ENCODE data around the gene RHEB.

RHEB gene

GRCh38 chr7:151431768-151432311, 87.9 kb downstream of the RHEB start:
- DNase-seq (ENCODE audit: low spot score), result no peak

DNA sequence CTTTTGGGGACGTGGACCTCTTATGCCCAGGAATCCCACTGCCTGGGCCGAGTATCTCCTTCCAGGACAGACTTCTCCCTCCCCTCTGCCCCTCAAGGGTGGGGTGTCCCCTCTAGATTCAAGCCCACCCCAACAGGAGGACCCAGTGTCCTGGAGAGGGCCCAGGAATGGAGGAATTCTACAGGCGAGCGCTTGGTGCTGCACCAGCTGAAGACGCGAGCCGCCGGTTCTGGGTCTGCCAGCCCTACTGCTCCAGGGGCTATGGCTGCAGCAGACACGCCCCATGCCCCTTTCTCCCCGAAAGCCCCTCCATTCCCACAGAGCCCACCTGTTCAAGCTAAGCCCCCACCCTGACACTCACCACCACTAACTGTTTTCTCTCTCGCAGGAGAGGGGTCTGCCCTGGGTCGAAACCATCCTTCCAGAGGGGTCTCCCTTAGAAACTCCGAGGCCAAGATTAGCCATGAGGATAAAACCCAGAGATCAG, 88.4 kb downstream of the RHEB start:
- DNase-seq (ENCODE audit: low spot score), result no peak

DNA sequence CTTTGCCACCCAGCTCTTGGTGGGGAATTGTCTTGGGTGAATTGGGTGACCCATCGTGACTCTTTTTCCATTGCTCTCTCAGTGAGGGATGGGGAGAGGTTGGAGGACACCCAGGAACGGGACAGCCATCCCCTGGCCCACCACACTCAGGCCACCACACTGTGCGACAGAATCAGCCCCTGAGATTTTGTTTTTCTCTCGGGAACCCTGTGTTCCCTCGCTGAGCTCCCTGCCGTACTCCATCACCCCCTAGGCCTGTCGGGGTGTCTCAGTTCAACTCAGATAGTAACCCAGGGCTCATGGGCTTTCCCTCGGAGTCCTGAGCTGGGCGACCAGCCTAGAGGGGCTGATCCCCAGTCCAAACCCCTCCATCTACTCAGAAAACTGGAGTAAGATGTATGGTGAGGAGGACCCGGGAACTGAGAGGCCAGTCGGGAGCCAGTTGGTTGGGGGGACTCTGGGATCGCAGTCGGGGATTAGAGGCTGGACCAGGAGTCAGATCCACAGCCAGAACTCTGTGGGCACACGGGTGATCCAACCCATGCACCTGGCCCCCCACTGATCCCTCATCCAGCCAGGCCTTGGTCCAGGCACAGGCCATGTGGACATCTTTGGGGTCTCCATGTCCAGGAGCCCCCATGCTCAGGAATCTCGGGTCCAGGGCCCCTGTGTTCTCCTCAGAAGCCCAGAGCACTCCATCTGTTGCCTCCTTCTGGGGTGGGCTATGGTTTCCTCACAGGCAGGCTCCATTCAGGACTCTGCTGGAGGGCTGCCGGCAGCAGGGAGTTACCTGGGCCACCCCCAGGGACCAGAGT, 89.1 kb downstream of the RHEB start:
- DNase-seq (ENCODE audit: low spot score), result no peak

- DNase-seq (ENCODE audit: low spot score), result no peak
Measured at GRCh38 chr7:151429560-151430331, 89.9 kb downstream of the RHEB start.

DNA sequence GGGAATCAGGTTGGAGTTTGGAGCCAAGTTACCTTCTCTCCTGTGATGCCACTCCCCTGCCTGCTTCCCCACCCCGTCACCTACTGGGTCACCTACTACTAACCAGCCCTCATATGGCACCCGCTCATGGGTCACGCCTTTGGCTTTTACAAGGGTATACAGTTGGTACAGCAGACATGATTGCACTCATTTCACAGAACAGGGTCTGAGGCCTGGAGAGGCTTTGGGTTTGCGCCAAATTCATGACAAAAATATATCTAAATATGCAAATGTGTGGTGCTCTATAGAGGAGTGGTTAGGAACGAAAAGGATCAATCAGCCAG, 90.5 kb downstream of the RHEB start:
- DNase-seq (ENCODE audit: low spot score), result no peak

- DNase-seq (ENCODE audit: low spot score), result no peak
Measured at GRCh38 chr7:151428378-151429236, 91.1 kb downstream of the RHEB start.

DNA sequence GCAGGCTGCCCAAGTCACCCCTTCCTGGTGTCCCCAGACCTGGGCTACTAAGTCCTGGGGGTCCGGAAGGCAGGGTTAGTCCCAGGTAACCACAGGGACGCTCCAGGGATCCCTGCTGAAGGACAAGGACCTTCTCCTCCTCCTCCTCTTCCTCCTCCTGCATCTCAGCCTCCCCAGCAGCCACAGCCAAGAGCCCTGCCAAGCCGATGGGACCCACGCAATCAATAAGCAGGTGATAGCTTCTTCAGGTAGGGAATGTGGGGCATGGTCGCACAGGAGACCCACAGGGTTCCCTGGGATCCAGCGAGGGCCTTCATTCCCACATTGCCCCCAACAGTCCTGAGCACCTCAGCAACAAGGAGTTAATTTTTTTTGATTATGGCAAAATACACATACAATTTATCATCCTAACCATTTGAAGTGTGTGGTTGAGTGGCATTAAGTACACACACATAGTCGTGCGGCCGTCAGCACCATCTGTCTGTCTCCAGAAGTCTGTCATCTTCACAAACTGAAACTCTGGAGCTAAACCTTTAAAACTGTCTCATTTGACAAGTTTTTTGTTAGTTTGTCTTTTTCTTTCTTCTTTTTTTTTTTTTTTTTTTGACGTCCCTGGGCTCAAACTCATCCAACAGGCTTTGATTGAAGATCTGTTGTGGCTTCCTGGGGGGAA, 91.9 kb downstream of the RHEB start:
- DNase-seq (ENCODE audit: low spot score), result no peak

DNA sequence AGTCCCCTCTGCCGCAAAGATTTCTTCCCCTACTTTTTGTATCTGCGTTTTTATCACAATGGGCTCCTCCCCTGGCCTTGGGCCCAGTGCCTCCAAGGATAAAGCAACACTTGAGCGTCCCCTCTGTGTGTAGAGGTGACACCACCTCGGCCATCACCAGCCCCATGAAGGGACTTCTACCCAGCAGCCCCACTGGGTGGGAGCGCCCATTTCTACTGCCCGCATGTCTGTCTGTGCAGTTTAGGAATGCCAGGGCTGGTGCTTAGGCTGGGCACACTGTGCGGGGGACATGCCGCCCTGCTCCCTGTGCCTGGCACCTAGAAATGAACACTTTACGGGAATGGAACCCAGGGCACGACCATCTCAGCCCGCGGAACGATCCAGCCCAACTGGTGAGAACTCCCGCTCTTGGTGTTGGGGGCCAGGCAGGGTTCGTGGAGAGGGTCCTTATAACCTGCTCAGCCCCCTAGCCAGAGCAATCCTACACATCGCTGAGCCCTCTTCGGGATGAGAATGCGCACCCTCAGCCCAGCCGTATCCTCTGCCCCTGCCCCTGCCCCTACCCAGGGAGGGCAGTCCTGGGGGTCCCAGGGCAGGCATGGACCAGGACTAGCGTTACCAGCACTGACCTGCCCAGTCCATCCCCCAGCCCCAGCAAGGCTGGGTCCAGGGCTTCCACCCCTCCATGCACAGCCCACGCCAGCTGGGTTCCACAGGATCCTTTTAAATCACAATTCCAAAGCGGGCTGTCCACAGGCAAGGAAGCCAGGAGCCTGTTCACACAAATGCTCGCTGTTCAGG, 92.6 kb downstream of the RHEB start:
- DNase-seq (ENCODE audit: low spot score), result no peak

DNA sequence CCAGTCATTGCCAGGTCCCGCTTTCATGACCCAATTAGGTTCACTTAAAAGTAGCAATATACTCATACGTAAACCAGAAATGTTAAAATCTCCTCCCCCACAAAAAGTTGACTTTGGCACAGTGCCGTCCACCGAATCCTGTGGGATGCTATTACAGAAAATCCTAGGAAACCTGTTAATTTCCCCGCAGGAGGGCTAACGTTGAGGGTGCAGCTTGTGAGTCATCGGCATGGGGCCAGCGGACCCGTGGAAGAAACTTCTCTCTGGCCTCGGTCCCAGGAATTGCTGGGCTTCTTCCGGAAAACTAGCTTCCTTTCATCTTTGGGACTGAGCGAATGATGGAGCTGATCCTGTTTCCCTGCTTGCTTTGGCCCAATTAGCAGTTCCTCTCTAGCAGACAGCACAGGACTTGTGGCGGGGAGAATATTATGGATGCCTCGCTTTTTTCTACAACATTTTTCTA, 93.2 kb downstream of the RHEB start:
- DNase-seq (ENCODE audit: low spot score), result peak; percentile 81

DNA sequence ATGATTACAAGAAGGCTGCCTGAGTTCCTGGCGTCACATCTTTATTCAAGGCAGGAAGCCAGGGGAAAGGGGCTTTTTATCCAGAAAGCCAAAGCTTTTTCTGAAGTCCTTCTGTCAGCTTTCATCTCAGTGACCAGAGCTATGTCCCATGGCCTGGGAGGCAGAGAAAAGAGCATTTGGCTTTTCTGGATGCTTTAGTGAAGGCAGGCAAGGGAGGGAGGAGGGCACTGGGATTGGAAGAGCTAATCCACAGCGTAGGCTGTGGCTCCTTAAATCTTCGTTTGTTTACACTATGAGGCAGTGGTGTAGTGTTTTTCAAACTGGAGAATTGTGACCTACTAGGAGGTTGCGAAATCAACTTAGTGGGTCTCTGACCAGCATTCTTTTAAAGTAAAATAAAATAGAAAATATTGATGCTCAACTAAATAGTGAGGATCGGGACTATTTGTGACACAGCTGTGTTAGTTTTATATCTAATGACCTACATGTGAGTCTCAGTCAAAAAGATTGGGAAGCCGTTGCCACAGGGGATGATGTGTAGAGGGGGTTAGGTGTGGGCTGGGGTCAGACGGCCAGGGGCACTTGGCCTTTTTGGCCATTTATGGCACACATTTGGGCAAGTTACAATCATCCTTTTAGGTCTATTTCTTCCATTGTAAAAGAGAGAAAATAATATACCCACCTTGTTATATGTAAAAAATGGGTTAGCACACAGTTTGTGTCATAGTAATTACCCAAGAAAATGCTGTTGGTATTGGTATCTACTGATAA, 93.8 kb downstream of the RHEB start:
- DNase-seq (ENCODE audit: low spot score), result peak; percentile 71

DNA sequence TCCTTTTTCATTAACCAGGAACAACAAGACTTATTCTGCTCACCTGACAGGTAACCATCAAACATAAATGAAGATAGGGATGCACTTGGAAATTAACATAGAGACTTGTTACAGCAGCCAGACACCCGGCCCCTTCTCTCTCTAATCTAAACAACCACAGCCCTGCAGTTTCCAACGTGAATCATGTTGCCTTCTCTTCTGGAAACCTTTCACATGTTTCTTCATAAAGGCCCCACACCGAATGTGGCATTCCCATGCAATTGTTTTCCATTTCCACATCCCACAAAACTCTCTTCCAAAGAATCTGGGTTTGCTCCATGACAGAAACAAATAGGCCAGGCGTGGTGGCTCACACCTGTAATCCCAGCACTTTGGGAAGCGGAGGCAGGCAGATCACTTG, 94.9 kb downstream of the RHEB start:
- DNase-seq (ENCODE audit: low spot score), result no peak

- no peak for DNase-seq (ENCODE audit: low spot score)
Measured at GRCh38 chr7:151423936-151424335, 95.8 kb downstream of the RHEB start.

DNA sequence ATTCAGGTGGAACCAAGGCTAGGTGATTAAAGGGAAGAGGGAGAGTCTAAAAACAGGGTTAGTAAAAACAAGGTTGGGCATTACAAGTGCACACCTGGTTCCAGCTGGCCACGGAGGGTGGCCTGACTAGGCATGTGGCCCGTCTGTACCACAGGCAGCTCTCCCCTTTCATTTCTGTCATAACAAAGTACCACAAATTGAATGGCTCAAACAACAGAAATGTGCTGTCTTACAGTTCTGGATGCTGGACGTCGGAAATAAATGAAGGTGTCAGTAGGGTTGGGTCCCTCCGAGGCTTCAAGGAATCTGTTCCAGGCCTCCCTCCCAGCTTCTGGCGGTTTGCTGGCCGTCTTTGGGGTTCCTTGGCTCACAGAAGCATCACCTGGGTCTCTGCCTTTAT, 96.5 kb downstream of the RHEB start:
- DNase-seq (ENCODE audit: low spot score), result no peak

- DNase-seq (ENCODE audit: low spot score), result no peak
Measured at GRCh38 chr7:151422212-151422611, 97.5 kb downstream of the RHEB start.

GRCh38 chr7:151420144-151420543, 99.6 kb downstream of the RHEB start:
- no peak for DNase-seq (ENCODE audit: low spot score)

DNA sequence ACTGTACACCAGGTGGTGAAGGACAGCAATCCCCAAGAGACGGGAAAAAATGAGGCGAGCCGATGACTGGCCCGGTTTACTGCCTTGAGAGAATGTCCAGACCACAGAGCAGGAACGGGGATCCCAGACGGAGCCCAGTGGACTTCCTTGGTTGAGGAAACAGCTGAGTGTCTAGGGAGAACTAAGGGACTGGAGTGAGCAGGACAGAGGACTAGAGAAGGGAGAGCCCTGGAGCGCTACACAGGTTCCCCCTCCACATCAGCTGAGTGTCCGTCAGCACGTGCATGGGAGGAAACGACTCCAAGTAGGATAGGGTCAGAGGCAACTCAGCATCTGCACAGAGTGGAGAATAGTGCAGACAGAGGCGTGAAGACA, 102.8 kb downstream of the RHEB start:
- no peak for DNase-seq (ENCODE audit: low spot score)

DNA sequence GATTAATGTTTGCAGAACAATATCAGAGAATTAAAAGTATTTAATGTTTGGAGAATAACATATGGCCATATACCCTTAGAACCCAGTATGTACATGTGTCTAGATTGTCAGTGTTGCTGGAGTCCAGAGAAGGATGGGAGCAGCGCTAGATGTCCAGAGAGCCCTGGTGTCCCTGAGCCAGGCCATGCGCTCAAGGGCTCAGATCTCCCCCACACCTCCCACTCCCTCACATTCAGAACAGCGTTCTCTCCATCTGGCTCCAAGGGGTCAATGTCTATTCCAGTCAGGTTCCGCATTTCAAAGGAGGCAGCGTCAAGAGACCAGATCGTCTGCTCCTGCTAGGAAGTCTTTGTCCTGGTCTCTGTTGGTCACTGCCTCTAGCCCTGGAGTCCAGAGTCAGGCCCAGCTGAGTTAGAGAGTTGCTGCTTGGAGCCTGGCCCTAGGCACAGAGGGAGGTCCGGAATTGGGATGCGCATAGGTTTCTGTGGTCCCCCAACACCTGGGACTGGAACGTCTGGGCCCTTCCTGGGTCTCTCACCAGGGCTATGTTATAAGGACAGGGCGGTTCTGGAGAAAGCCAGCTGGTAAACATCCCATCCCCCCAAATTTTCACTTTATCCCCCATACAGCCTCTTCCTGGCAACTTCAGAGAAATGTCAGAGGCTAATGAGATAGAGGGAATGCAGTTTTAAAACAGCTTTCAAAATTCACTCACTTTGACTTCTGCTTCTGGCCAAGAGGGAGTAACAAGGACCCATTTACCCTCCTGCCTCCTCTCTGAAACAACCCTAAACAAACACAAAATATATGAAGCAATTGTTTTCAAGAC, 103.4 kb downstream of the RHEB start:
- DNase-seq (ENCODE audit: low spot score), result no peak

Measured in AG08396 (cell line).